Naive B cell (primary cell): Measurements from ENCODE around the gene ZAR1. TPM values are rescaled to one million over a fixed set of nuclear protein-coding genes. Genes with fewer than 3 reads are reported as not detected.
"Not testable (repeated sequence)": the region's sequence is repeated elsewhere in the genome, so short reads cannot be mapped to it uniquely, and the experiment has no call there.

ENCODE experiments used
- ATAC-seq, 2 donors: fragments of 150-1000 bp; cut with Tn5 transposase; 2 replicates each; pipeline ENCODE4 v1.10.0; 2021; ENCODE audit warnings: low read depth in 2 of 2, mild to moderate bottlenecking in 2 of 2, moderate library complexity in 2 of 2
- DNase-seq: peaks from one replicate; pipeline ENCODE4 v3.0.0; 2022
- H3K27ac Mint-ChIP-seq, 6 donors: one replicate each; pipeline ENCODE4 v1.8.0; 2020 to 2022; ENCODE audit warnings: mild to moderate bottlenecking in 6 of 6, mixed read lengths in 6 of 6, moderate library complexity in 5 of 6, inconsistent platforms in 2 of 6
- H3K27me3 Mint-ChIP-seq, 3 donors: one replicate each; pipeline ENCODE4 v1.8.0; 2021 to 2022; ENCODE audit warnings: mixed read lengths in 3 of 3, mild to moderate bottlenecking in 1 of 3
- H3K36me3 Mint-ChIP-seq, 2 donors: one replicate each; pipeline ENCODE4 v1.8.0; 2020 to 2022; ENCODE audit warnings: mixed read lengths in 2 of 2, inconsistent platforms in 1 of 2, mild to moderate bottlenecking in 1 of 2
- H3K4me1 Mint-ChIP-seq, 3 donors: one replicate each; pipeline ENCODE4 v1.8.0; 2020 to 2022; ENCODE audit warnings: mixed read lengths in 3 of 3, inconsistent platforms in 1 of 3, mild to moderate bottlenecking in 1 of 3, moderate library complexity in 1 of 3
- H3K4me3 Mint-ChIP-seq, 8 donors: one replicate each; pipeline ENCODE4 v1.8.0; 2020 to 2022; ENCODE audit warnings: mild to moderate bottlenecking in 8 of 8, mixed read lengths in 8 of 8, moderate library complexity in 8 of 8, inconsistent platforms in 2 of 8
- H3K9me3 Mint-ChIP-seq, 7 donors: one replicate each; pipeline ENCODE4 v1.8.0; 2020 to 2022; ENCODE audit warnings: mixed read lengths in 7 of 7, mild to moderate bottlenecking in 5 of 7, inconsistent platforms in 2 of 7, moderate library complexity in 1 of 7
- polyA plus RNA-seq, 6 donors: library from polyadenylated mRNA; unstranded; fragments of 300-500 nt; fragmentation: Illumina TruSeq; gene quantifications; one replicate each; pipeline ENCODE4 v1.2.3, GENCODE V29; 2021; ENCODE audit warnings: low read depth in 6 of 6

ZAR1 gene, protein sequence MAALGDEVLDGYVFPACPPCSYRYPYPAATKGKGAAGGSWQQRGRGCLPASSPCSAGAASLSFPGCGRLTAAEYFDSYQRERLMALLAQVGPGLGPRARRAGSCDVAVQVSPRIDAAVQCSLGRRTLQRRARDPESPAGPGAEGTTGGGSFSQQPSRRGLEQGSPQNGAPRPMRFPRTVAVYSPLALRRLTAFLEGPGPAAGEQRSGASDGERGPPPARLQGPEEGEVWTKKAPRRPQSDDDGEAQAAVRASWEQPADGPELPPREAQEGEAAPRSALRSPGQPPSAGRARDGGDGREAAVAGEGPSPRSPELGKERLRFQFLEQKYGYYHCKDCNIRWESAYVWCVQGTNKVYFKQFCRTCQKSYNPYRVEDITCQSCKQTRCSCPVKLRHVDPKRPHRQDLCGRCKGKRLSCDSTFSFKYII
- not detected for polyA plus RNA-seq

- peaks cover 4 to 6% (median 4%) of the 10 kb centered on the region in 3 donors for H3K4me1 Mint-ChIP-seq
- H3K4me3 Mint-ChIP-seq: peak within 1 kb of the TSS in 7 of 8 donors; percentile 68 to 84 (median 80)
- H3K36me3 Mint-ChIP-seq: no peaks in the 10 kb centered on the region
- peaks cover 29 to 40% (median 36%) of the 10 kb centered on the region in 3 donors for H3K27me3 Mint-ChIP-seq
- ATAC-seq (peak; percentile 37 to 41), DNase-seq (no peak)
- peaks cover 0 to 2% (median 0%) of the 10 kb centered on the region in 7 donors for H3K9me3 Mint-ChIP-seq
- H3K27ac Mint-ChIP-seq: no peak within 1 kb of the TSS
These were observed at the start of gene ZAR1 for GRCh38 chr4:48490012-48490679. Gene ZAR1, plus strand, starts transcription at chr4:48490252. Its CDS starts 40 bp downstream, at chr4:48490292.

GRCh38 chr4:48440914-48441313, 49.1 kb upstream of the ZAR1 start:
- not testable (repeated sequence) for H3K36me3 Mint-ChIP-seq, ATAC-seq, DNase-seq, H3K4me1 Mint-ChIP-seq, H3K27ac Mint-ChIP-seq, H3K4me3 Mint-ChIP-seq
- Mint-ChIP-seq H3K27me3 (peaks cover 0 to 16% (median 0%) of the 10 kb centered on the region in 3 donors), H3K9me3 (peaks cover 0 to 10% (median 3%) of the 10 kb centered on the region in 7 donors)

GRCh38 chr4:48445704-48446103, 44.3 kb upstream of the ZAR1 start:
- Mint-ChIP-seq H3K4me1 (no peaks in the 10 kb centered on the region), H3K36me3 (peaks cover 0 to 7% of the 10 kb centered on the region in 2 donors), H3K27ac (no peak overlapping the region), H3K27me3 (peaks cover 0 to 5% (median 0%) of the 10 kb centered on the region in 3 donors), H3K4me3 (no peak overlapping the region), H3K9me3 (peaks cover 0 to 8% (median 3%) of the 10 kb centered on the region in 7 donors)
- ATAC-seq (no peak), DNase-seq (no peak)

DNA sequence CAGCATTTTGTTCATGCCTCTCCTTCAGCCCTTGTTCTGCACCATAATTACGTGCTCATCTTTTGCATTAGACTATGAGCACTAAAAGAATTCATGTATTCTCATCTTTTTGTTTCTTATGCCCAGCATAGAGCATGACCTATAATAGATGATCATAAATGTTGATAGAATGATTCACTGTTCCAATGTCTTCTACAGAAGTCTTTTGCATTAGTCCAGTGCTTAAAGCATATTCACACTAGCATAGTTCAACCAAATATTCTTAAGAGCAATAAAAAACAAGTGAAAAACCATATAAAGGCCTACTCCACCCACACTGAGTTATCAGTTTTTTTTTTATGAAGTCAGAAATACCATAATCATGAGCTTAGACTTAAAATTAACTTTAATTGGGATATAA, 43.4 kb upstream of the ZAR1 start:
- H3K9me3 Mint-ChIP-seq: peaks cover 0 to 3% (median 0%) of the 10 kb centered on the region in 7 donors
- no peaks in the 10 kb centered on the region for H3K27me3 Mint-ChIP-seq
- DNase-seq (no peak), ATAC-seq (no peak)
- H3K27ac Mint-ChIP-seq: no peak overlapping the region
- H3K4me3 Mint-ChIP-seq: no peak overlapping the region
- no peaks in the 10 kb centered on the region for H3K36me3 Mint-ChIP-seq
- no peaks in the 10 kb centered on the region for H3K4me1 Mint-ChIP-seq

DNA sequence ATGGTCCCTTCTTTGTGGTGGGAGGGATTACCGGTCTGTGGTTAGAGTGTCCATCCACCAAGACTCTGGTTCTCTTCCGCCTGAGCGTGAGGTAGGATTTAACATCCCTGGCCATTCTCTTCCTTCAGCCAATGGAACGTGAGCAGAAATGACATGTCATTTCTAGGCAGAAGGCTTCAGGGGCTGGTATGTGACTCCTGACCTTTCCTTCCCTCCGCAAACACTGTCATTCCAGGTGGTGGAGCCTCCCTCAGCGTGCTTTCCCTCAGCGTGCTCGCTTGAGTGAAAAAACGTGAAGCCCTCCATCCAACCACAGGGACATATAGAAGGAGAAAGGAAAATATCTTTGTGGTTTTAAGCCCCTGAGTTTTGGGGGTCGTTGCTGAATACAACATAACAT, 40.9 kb upstream of the ZAR1 start:
- Mint-ChIP-seq H3K27ac (no peak overlapping the region), H3K4me1 (no peaks in the 10 kb centered on the region), H3K4me3 (no peak overlapping the region), H3K36me3 (no peaks in the 10 kb centered on the region), H3K27me3 (no peaks in the 10 kb centered on the region), H3K9me3 (peaks cover 0 to 4% (median 0%) of the 10 kb centered on the region in 7 donors)
- ATAC-seq (no peak), DNase-seq (no peak)

GRCh38 chr4:48450740-48451139, 39.3 kb upstream of the ZAR1 start:
- Mint-ChIP-seq H3K27ac (no peak overlapping the region), H3K9me3 (peaks cover 0 to 8% (median 0%) of the 10 kb centered on the region in 7 donors), H3K4me3 (no peak overlapping the region), H3K4me1 (no peaks in the 10 kb centered on the region), H3K36me3 (no peaks in the 10 kb centered on the region), H3K27me3 (peaks cover 0 to 11% (median 5%) of the 10 kb centered on the region in 3 donors)
- ATAC-seq: no peak
- no peak for DNase-seq

DNA sequence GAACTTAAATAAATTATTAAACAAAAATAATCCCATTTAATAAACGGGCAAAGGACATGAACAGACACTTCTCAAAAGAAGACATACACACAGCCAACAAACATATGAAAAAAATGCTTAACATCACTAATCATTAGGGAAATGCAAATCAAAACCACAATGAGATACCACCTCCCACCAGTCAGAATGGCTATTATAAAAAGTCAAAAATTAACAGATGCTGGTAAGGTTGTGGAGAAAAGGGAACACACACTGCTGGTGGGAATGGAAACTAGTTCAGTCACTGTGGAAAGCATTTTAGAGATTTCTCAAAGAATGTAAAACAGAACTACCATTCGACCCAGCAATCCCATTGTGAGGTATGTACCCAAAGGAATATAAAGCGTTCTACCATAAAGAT, 38.4 kb upstream of the ZAR1 start:
- not testable (repeated sequence) for H3K4me3 Mint-ChIP-seq, ATAC-seq, H3K36me3 Mint-ChIP-seq, DNase-seq, H3K27ac Mint-ChIP-seq, H3K4me1 Mint-ChIP-seq
- Mint-ChIP-seq H3K27me3 (peaks cover 0 to 14% (median 7%) of the 10 kb centered on the region in 3 donors), H3K9me3 (peaks cover 0 to 17% (median 3%) of the 10 kb centered on the region in 7 donors)

- Mint-ChIP-seq H3K27ac (no peak overlapping the region), H3K4me3 (no peak overlapping the region), H3K36me3 (peaks cover 5 to 10% of the 10 kb centered on the region in 2 donors), H3K27me3 (peaks cover 0 to 14% (median 7%) of the 10 kb centered on the region in 3 donors), H3K9me3 (peaks cover 0 to 28% (median 17%) of the 10 kb centered on the region in 7 donors), H3K4me1 (no peaks in the 10 kb centered on the region)
- ATAC-seq (no peak), DNase-seq (no peak)
These were observed 35.5 kb upstream of the ZAR1 start for GRCh38 chr4:48454591-48454990.

- ATAC-seq (no peak), DNase-seq (no peak)
- Mint-ChIP-seq H3K4me1 (no peaks in the 10 kb centered on the region), H3K36me3 (peaks cover 12 to 23% of the 10 kb centered on the region in 2 donors), H3K27ac (peak overlapping the region in 1 of 6 donors; percentile 32), H3K4me3 (no peak overlapping the region), H3K27me3 (peaks cover 0 to 5% (median under 1%) of the 10 kb centered on the region in 3 donors), H3K9me3 (peaks cover 0 to 37% (median 21%) of the 10 kb centered on the region in 7 donors)
These were observed 29.1 kb upstream of the ZAR1 start for GRCh38 chr4:48461000-48461399.

DNA sequence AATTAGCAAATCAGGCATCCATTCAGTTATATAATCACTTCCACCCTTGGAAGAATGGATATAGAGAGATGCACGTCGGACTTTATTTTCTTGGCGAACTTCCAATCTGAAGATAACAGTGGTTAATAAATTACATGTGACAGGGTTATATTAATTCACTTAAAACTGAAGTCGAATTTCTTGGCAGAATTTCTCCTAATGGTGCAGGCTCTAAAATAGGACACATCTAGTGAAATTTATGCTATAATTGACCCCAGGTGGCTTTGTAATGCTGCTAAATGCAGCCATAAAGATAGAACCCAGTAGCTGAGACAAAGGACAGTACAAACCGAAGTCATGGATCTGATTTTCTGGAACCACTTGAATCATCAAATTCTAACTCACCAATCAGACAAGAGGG, 27.7 kb upstream of the ZAR1 start:
- peaks cover 0 to 25% (median 12%) of the 10 kb centered on the region in 7 donors for H3K9me3 Mint-ChIP-seq
- DNase-seq (no peak), ATAC-seq (no peak)
- peaks cover 7 to 14% of the 10 kb centered on the region in 2 donors for H3K36me3 Mint-ChIP-seq
- H3K4me1 Mint-ChIP-seq: peaks cover 0 to 2% (median 1%) of the 10 kb centered on the region in 3 donors
- H3K27me3 Mint-ChIP-seq: peaks cover 0 to 5% (median 0%) of the 10 kb centered on the region in 3 donors
- no peak overlapping the region for H3K4me3 Mint-ChIP-seq
- H3K27ac Mint-ChIP-seq: no peak overlapping the region

DNA sequence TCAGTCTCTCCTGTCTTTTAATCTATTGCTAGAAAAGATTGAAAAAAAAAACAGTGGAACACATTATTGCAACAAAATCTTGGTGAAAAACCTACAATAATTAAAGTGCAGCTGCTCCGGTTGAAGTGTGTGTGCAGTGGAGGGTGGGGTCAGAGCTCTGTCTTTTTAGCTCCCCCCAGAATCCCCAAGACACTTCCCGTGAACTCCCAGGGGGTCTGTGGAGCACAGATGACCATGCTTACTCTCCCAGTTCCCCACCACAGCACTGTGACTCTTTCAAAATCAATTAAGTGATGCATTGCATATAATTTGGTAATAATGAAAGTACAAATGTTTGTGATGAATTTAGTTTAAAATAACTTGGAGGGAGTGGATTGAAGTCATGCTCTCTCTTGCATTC, 22.6 kb upstream of the ZAR1 start:
- no peak overlapping the region for H3K27ac Mint-ChIP-seq
- DNase-seq: no peak
- peaks cover 0 to 24% (median 18%) of the 10 kb centered on the region in 3 donors for H3K27me3 Mint-ChIP-seq

GRCh38 chr4:48467891-48468290, 22.2 kb upstream of the ZAR1 start:
- peaks cover 7 to 12% of the 10 kb centered on the region in 2 donors for H3K36me3 Mint-ChIP-seq
- H3K27ac Mint-ChIP-seq: peak overlapping the region in 1 of 6 donors; percentile 50
- peaks cover 0 to 5% (median 3%) of the 10 kb centered on the region in 3 donors for H3K4me1 Mint-ChIP-seq
- peaks cover 0 to 24% (median 18%) of the 10 kb centered on the region in 3 donors for H3K27me3 Mint-ChIP-seq
- DNase-seq (no peak), ATAC-seq (no peak)
- H3K4me3 Mint-ChIP-seq: no peak overlapping the region
- peaks cover 0 to 13% (median 2%) of the 10 kb centered on the region in 7 donors for H3K9me3 Mint-ChIP-seq

More for the DNA sequence above, 22.6 kb upstream of the ZAR1 start:
- Mint-ChIP-seq H3K4me1 (peaks cover 0 to 5% (median 3%) of the 10 kb centered on the region in 3 donors), H3K4me3 (no peak overlapping the region), H3K9me3 (peaks cover 0 to 17% (median 3%) of the 10 kb centered on the region in 7 donors), H3K36me3 (peaks cover 7 to 13% of the 10 kb centered on the region in 2 donors)
- ATAC-seq: peak in 1 of 2 donors; percentile 23

DNA sequence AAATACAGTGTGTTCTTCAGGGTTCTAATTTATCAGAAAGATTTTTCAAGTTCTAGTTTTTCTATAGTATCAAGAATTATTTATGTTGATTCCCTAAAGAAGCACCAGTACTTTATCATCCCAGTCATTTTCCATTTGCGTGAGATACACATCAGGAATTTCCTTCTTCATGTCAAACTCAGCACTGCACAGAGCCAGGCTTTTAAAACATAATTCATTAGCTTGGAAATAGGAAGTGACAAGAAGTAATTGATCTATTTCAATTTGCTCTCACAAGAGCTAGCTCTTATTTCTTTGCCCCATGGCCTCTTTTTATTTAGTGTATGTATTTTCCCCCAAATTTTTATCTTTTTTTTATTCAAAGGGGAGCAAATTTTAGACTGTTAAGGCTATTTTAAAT, 19.9 kb upstream of the ZAR1 start:
- peaks cover 0 to 5% (median 3%) of the 10 kb centered on the region in 3 donors for H3K4me1 Mint-ChIP-seq

More for the DNA sequence above, 19.9 kb upstream of the ZAR1 start:
- Mint-ChIP-seq H3K27ac (no peak overlapping the region), H3K9me3 (no peaks in the 10 kb centered on the region), H3K4me3 (no peak overlapping the region), H3K36me3 (no peaks in the 10 kb centered on the region), H3K27me3 (peaks cover 0 to 19% (median 18%) of the 10 kb centered on the region in 3 donors)
- DNase-seq (no peak), ATAC-seq (no peak)
